Suprapubic skin (tissue), 4 donors: ENCODE data around the gene KDM6B. TPM values are rescaled to one million over a fixed set of nuclear protein-coding genes. Genes with fewer than 3 reads are reported as not detected.

ENCODE experiments used
- DNase-seq, 2 donors: peaks; one replicate each; pipeline ENCODE4 v3.0.0-alpha.2; 2019; ENCODE audit warnings: low spot score in 2 of 2
- H3K27ac ChIP-seq: fragments of 200-600 bp; sonication (generic); one replicate; pipeline ENCODE4 v1.5.1; 2019
- H3K27me3 ChIP-seq: fragments of 200-600 bp; sonication (generic); one replicate; pipeline ENCODE4 v1.5.1; 2019
- H3K36me3 ChIP-seq: fragments of 200-600 bp; sonication (generic); one replicate; pipeline ENCODE4 v1.5.1; 2019
- H3K4me1 ChIP-seq: fragments of 200-600 bp; sonication (generic); one replicate; pipeline ENCODE4 v1.5.1; 2019
- H3K4me3 ChIP-seq: fragments of 200-600 bp; sonication (generic); one replicate; pipeline ENCODE4 v1.5.1; 2019; ENCODE audit warnings: mild to moderate bottlenecking
- H3K9me3 ChIP-seq: fragments of 200-600 bp; sonication (generic); one replicate; pipeline ENCODE4 v1.5.1; 2019
- EP300 ChIP-seq: sonication (generic); formaldehyde crosslinking; IDR thresholded peaks from one replicate; pipeline ENCODE4 v1.6.1; 2017; ENCODE audit warnings: antibody characterized with exemption
- POLR2A ChIP-seq, 2 donors: fragments of 450-650 bp; IDR thresholded peaks; one replicate each; pipeline ENCODE4 v1.6.1; 2017; ENCODE audit warnings: antibody characterized with exemption in 2 of 2, mild to moderate bottlenecking in 2 of 2, moderate library complexity in 2 of 2
- POLR2AphosphoS5 ChIP-seq, 3 donors: sonication (generic); formaldehyde crosslinking; IDR thresholded peaks; one replicate each; pipeline ENCODE4 v1.6.1; 2017; ENCODE audit warnings: antibody characterized with exemption in 3 of 3
- WGBS: methylation state at CpG from one replicate; pipeline ENCODE4 v1.1.5; 2018; 5-methylcytosine and 5-hydroxymethylcytosine counted together
- total RNA-seq, 4 donors: library from RNA; depleted of rRNA; stranded (reverse); fragments of >200 nt; gene quantifications; one replicate each; pipeline ENCODE4 v1.1.0, GENCODE V29; 2016
- TF ChIP-seq, protein P1 (sequence below), 2 donors: fragments of 200-600 bp in 1 of 2; fragments of 450-650 bp in 1 of 2; sonication (generic) in 1 of 2; IDR thresholded peaks; one replicate each; pipeline ENCODE4 v1.5.1; 2016 to 2019; ENCODE audit warnings: antibody characterized with exemption in 2 of 2, mild to moderate bottlenecking in 1 of 2, moderate library complexity in 1 of 2

Gene KDM6B
- total RNA-seq, 4 donors from 2014 or later, result 21.4 to 31.0 (median 26.7) TPM

DNA sequence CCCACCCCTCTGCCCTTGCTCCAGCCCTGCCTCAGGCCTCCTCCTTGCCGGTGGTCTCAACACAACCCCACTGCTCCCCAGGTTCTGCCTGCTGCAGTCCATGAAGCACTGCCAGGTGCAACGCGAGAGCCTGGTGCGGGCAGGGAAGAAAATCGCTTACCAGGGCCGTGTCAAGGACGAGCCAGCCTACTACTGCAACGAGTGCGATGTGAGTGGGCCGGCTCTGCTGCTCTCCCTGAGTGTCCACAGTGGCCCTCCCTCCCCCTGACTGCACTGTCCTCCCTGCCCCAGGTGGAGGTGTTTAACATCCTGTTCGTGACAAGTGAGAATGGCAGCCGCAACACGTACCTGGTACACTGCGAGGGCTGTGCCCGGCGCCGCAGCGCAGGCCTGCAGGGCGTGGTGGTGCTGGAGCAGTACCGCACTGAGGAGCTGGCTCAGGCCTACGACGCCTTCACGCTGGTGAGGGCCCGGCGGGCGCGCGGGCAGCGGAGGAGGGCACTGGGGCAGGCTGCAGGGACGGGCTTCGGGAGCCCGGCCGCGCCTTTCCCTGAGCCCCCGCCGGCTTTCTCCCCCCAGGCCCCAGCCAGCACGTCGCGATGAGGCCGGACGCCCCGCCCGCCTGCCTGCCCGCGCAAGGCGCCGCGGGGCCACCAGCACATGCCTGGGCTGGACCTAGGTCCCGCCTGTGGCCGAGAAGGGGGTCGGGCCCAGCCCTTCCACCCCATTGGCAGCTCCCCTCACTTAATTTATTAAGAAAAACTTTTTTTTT is 19.1 kb downstream of the KDM6B start:
- Histone ChIP-seq H3K4me1 (peaks cover 46% of the 10 kb centered on the region), H3K36me3 (peaks cover 44% of the 10 kb centered on the region), H3K27ac (no peak overlapping the region), H3K27me3 (no peaks in the 10 kb centered on the region), H3K4me3 (no peak overlapping the region), H3K9me3 (no peaks in the 10 kb centered on the region)
- peak in 1 of 2 donors; percentile 71 for DNase-seq
- 63% methylated on average over 33 of the region's 51 CpGs for WGBS
- TF ChIP-seq POLR2AphosphoS5 (IDR thresholded peaks at IDR 0.05) (peak in 1 of 3 donors; percentile 36), POLR2A (IDR thresholded peaks at IDR 0.05) (no peak)

DNA sequence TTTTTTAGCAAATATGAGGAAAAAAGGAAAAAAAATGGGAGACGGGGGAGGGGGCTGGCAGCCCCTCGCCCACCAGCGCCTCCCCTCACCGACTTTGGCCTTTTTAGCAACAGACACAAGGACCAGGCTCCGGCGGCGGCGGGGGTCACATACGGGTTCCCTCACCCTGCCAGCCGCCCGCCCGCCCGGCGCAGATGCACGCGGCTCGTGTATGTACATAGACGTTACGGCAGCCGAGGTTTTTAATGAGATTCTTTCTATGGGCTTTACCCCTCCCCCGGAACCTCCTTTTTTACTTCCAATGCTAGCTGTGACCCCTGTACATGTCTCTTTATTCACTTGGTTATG is 19.6 kb downstream of the KDM6B start:
- Histone ChIP-seq H3K27ac (no peak overlapping the region), H3K9me3 (no peaks in the 10 kb centered on the region), H3K27me3 (no peaks in the 10 kb centered on the region), H3K4me3 (no peak overlapping the region), H3K36me3 (peaks cover 38% of the 10 kb centered on the region), H3K4me1 (peaks cover 51% of the 10 kb centered on the region)
- no peak for TF ChIP-seq EP300
- no peak for TF ChIP-seq POLR2A (IDR thresholded peaks at IDR 0.05)
- no peak for TF ChIP-seq POLR2AphosphoS5 (IDR thresholded peaks at IDR 0.05)
- TF ChIP-seq, protein P1, sequence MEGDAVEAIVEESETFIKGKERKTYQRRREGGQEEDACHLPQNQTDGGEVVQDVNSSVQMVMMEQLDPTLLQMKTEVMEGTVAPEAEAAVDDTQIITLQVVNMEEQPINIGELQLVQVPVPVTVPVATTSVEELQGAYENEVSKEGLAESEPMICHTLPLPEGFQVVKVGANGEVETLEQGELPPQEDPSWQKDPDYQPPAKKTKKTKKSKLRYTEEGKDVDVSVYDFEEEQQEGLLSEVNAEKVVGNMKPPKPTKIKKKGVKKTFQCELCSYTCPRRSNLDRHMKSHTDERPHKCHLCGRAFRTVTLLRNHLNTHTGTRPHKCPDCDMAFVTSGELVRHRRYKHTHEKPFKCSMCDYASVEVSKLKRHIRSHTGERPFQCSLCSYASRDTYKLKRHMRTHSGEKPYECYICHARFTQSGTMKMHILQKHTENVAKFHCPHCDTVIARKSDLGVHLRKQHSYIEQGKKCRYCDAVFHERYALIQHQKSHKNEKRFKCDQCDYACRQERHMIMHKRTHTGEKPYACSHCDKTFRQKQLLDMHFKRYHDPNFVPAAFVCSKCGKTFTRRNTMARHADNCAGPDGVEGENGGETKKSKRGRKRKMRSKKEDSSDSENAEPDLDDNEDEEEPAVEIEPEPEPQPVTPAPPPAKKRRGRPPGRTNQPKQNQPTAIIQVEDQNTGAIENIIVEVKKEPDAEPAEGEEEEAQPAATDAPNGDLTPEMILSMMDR (IDR thresholded peaks at IDR 0.05), result no peak
- DNase-seq, result peak in 1 of 2 donors; percentile 79
- WGBS, result 87% methylated on average over 21 of the region's 21 CpGs

DNA sequence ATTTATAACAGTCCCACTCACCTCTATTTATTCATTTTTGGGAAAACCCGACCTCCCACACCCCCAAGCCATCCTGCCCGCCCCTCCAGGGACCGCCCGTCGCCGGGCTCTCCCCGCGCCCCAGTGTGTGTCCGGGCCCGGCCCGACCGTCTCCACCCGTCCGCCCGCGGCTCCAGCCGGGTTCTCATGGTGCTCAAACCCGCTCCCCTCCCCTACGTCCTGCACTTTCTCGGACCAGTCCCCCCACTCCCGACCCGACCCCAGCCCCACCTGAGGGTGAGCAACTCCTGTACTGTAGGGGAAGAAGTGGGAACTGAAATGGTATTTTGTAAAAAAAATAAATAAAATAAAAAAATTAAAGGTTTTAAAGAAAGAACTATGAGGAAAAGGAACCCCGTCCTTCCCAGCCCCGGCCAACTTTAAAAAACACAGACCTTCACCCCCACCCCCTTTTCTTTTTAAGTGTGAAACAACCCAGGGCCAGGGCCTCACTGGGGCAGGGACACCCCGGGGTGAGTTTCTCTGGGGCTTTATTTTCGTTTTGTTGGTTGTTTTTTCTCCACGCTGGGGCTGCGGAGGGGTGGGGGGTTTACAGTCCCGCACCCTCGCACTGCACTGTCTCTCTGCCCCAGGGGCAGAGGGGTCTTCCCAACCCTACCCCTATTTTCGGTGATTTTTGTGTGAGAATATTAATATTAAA is 20.2 kb downstream of the KDM6B start:
- peak in 1 of 2 donors; percentile 78 for DNase-seq
- whole genome bisulfite sequencing, result 82% methylated on average over 31 of the region's 31 CpGs
- no peaks in the 10 kb centered on the region for H3K27me3 ChIP-seq
- H3K27ac ChIP-seq, result no peak overlapping the region
- H3K9me3 ChIP-seq, result no peaks in the 10 kb centered on the region
- TF ChIP-seq EP300, result no peak
- TF ChIP-seq POLR2A (IDR thresholded peaks at IDR 0.05), result no peak
- TF ChIP-seq, protein P1 (IDR thresholded peaks at IDR 0.05), result no peak
- TF ChIP-seq POLR2AphosphoS5 (IDR thresholded peaks at IDR 0.05), result no peak
- peaks cover 57% of the 10 kb centered on the region for H3K4me1 ChIP-seq
- peaks cover 32% of the 10 kb centered on the region for H3K36me3 ChIP-seq
- no peak overlapping the region for H3K4me3 ChIP-seq

DNA sequence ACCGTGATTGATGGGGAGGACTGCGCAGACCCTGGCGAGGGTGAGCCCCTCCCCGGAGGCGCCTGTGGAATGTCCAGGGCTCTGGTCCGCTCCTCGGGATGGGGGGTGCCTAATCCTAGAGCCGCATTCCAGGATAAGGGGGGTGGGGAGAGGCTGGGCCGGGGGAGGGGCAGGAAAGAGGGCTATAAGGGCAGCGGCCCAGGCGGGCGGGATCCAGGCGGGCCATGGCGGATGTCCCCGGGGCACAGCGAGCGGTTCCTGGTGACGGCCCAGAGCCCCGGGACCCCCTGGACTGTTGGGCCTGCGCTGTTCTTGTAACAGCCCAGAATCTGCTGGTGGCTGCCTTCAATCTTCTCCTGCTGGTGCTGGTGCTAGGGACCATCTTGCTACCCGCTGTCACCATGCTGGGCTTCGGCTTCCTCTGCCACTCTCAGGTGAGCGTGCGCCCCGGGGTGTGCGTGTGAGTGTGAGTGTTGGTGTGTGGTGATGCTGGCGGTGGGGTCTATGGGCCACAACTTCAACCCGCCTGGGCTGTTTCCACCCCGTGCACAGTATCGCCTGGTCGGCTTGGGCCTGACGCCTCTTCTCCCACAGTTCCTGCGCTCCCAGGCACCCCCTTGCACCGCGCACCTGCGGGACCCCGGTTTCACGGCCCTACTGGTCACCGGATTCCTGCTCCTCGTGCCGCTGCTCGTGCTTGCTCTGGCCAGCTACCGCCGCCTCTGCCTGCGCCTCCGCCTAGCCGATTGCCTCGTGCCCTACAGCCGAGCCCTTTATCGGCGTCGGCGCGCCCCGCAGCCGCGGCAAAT is 21.0 kb downstream of the KDM6B start, which contains the start of gene TMEM88:
TMEM88 (plus strand) TSS at position 216 of the 809 bp plus-strand sequence; CDS start at position 225, 9 bp downstream.
- Histone ChIP-seq H3K4me3 (peak within 1 kb of the TSS; percentile 71), H3K36me3 (peaks cover 24% of the 10 kb centered on the region), H3K4me1 (peaks cover 57% of the 10 kb centered on the region), H3K27ac (peak within 1 kb of the TSS; percentile 93), H3K27me3 (no peaks in the 10 kb centered on the region), H3K9me3 (no peaks in the 10 kb centered on the region)
- WGBS, result 71% methylated on average over 48 of the region's 57 CpGs
- TF ChIP-seq POLR2A (IDR thresholded peaks at IDR 0.05), result no peak
- DNase-seq, result peak in 1 of 2 donors; percentile 79

DNA sequence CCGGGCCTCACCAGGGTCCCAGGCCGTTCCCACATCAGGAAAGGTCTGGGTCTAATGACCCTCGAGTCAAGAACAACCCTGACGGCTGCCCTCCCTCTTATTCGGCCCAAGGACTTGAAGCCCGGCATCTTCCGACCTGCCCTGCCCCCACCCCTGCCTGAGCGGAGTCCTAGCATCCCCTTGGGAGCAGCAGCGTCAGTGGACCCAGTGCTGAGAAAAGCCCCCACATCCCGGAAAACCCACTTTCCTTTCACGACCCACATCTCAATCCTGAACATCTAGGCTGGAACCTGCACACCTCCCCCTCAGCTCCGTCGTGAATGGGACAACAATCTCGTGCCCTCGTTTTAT is 21.6 kb downstream of the KDM6B start:
- DNase-seq, result peak in 1 of 2 donors; percentile 75
- TF ChIP-seq EP300, result no peak
- TF ChIP-seq POLR2AphosphoS5 (IDR thresholded peaks at IDR 0.05), result no peak
- TF ChIP-seq POLR2A (IDR thresholded peaks at IDR 0.05), result no peak
- TF ChIP-seq, protein P1 (IDR thresholded peaks at IDR 0.05), result no peak

More for the DNA sequence above, 21.6 kb downstream of the KDM6B start:
- peaks cover 18% of the 10 kb centered on the region for H3K36me3 ChIP-seq
- peak overlapping the region; percentile 93 for H3K27ac ChIP-seq
- 53% methylated on average over 10 of the region's 15 CpGs for WGBS
- H3K4me1 ChIP-seq, result peaks cover 57% of the 10 kb centered on the region
- peak overlapping the region; percentile 71 for H3K4me3 ChIP-seq
- no peaks in the 10 kb centered on the region for H3K27me3 ChIP-seq
- no peaks in the 10 kb centered on the region for H3K9me3 ChIP-seq
